Epithelial cell of prostate (primary cell): Measurements from ENCODE around the gene DLX3.
"Not testable (repeated sequence)": the region's sequence is repeated elsewhere in the genome, so short reads cannot be mapped to it uniquely, and the experiment has no call there.

ENCODE experiments used
- DNase-seq: peaks from one replicate; pipeline ENCODE4 v3.0.0-alpha.2; 2011; ENCODE audit warnings: low read depth, low spot score
- H3K27ac ChIP-seq: fragments of 450-650 bp; 2 replicates; pipeline ENCODE4 v1.5.1; 2017; ENCODE audit warnings: mild to moderate bottlenecking

DLX3 gene

DNA sequence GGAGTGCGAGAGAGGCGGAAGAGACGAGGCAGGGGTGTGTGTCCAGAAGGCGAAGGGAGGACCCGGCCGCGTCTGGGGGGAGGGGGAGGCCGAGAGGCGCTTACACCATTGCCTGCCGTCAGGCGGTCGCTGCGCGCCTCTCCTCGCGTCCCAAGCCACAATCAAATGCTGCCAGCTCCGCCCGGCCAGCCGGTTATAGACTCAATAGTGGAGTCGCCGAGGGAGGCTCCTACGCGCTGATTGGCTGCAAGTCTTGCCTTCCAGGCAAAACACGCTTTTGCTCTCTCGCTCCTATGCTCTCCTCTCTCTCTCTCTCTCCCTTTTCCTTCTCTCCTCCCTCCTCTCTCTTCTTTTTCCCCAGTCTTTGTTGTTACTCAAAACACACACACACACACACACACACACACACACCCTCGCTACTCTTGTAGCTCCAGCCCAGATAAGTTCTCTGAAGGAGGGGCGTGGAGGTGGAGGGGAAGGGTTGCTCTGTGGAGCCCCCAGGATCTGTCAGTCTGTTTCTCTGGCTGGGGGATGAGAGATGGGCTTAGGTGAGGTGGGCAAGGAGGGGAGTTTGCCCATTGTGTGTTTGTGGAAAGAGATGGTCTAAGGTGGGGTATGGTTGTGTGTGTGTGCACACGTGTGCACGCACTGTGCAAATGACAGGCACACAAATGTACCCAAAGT is at the start of gene DLX3:
Gene DLX3 (minus strand): TSS at position 170 of the 684 bp plus-strand sequence. CDS start 226 bp downstream, outside the sequence.
- no peak within 1 kb of the TSS for H3K27ac ChIP-seq
- peak; percentile 43 for DNase-seq

DNA sequence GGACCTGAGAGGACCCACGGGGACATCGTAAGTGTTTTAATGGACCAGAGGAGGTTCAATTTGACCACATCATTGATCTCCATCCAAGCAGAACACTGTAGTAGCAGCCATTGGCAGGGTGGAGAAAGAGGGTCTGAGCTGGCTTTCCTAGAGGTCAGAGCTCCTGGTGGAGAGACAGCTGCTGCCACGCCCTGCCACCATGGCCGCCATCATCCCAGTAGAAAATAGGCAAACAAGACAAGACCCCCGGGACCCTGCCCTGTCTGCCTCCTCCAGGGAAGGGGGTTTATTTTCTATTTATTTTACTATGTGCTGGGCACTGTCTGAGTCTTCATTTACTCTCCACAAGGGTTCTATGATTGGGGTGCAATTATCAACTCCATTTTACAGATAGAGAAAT is 49.5 kb upstream of the DLX3 start:
- no peak overlapping the region for H3K27ac ChIP-seq
- no peak for DNase-seq

DNA sequence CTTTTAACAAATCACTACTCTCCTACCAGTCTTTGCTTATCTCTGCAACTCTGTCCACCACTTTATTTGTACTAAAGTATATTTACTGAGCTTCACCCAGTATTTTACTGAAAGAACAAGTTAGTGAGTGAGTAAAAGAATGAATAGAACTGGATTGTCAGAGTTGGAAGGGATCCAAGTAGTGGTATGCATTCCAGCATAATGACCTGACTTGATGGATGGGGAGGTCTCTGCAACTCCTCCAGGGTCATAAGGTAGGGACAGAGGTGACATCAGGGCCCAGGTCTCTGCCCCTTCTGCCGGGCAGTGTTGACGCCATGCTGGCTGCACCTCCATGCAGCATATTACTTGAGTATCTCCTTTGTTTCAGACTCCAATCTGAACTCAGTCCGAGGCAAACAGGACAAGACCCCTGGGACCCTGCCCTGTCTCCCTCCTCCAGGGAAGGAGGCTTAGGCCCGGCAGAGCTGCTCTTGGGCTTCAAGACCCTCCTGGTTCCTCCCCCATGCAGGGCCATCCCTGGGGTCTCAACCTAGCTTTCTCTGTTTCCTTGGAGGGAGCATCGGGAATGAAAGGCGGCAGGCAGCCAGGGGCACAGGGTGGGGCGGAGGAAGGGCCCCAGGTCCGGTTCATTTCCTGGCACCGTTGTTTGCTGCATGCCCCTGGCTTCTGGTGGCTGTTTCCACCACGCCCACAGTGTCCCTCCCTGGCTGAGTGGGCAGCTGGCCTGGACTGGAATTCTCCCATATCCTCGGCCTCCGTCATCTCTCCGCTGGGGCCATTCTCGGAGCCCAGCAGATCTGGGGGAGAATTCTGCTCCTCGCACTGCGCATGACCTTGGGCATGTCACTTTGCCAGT is 48.5 kb upstream of the DLX3 start:
- H3K27ac ChIP-seq, result no peak overlapping the region
- DNase-seq, result no peak

DNA sequence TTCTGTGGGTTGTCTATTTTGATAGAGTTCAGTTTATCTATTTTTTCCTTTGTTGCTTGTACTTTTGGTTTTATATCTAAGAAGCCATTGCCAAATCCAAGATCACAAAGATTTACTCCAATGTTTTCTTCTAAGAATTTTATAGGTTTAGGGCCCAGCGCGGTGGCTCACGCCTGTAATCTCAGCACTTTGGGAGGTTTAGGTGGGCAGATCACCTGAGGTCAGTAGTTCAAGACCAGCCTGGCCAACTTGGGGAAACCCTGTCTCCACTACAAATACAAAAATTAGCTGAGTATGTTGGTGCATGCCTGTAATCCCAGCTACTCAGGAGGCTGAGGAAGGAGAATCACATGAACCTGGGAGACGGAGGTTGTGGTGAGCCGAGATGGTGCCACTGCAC is 47.2 kb upstream of the DLX3 start:
- no peak for DNase-seq

DNA sequence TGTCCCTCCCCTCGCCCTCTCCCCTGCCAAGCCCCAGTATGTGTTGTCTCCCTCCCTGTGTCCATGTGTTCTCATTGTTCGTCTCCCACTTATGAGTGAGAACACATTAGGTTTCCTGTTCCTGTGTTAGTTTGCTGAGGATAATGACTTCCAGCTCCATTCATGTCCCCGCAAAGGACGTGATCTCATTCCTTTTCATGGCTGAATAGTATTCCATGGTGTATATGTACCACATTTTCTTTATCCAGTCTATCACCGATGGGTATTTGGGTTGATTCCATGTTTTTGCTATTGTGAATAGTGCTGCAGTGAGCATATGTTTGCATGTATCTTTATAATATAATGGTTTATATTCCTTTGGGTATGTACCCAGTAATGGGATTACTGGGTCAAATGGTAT is 45.5 kb upstream of the DLX3 start:
- not testable (repeated sequence) for DNase-seq, H3K27ac ChIP-seq

More for the DNA sequence above, 47.2 kb upstream of the DLX3 start:
- no peak overlapping the region for H3K27ac ChIP-seq

DNA sequence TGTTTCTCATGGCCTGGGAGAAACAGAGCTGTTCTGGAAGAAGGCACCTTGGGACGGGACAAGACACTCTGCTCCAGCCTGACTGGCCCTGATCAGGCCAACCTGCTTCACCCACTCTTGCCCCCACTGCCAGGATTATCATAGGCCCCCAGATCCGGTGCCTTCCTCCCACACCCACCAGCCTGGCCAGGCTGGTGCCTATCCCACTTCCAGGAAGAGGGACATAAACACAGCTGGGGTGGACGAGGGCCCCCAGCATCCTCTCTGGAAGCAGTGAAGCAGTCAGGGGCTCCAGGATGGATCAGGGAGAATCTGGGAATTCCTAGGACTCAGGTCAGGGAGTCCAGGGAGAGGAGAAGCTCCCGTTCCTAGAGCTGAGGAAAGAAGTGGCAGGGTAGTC is 44.0 kb upstream of the DLX3 start:
- no peak overlapping the region for H3K27ac ChIP-seq
- no peak for DNase-seq

DNA sequence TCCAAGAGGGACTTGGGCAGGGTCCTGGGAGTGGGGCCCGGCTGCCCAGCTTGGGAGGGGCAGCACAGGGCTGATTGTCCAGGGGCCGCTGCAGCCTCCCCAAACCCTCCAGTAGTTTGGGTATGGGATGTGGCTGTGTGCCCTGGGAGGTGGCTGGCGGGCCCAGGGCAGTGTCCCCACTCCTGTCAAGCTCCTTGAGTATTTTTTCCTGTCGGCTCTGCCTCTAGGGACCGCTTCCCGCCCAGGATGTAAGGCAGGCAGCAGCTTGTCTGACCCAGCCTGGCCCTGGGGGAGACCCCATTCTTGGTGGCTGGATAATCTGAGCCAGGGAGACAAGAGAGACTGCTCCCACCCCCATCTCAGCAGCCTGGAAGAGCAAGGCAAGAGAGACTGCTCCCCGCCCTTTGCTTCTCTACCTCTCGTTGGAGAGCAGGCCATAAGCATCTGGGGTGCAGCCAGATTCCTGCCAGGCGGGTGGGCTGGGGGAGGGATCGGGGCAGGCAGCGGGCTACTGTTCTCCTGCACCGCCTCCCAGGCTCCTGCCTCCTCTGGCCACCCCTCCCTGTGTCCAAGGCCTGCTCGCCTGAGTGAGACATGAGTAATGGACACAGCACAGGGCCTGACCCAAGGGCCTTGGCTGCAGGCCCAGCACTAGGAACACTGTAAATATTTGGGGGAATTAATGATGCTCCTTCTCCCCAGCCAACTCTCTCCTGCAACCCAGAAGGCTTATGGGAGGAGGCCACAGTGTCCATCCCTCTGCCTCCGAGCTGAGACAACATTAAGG is 42.5 kb upstream of the DLX3 start:
- peak overlapping the region; percentile 63 for H3K27ac ChIP-seq
- DNase-seq, result no peak

DNA sequence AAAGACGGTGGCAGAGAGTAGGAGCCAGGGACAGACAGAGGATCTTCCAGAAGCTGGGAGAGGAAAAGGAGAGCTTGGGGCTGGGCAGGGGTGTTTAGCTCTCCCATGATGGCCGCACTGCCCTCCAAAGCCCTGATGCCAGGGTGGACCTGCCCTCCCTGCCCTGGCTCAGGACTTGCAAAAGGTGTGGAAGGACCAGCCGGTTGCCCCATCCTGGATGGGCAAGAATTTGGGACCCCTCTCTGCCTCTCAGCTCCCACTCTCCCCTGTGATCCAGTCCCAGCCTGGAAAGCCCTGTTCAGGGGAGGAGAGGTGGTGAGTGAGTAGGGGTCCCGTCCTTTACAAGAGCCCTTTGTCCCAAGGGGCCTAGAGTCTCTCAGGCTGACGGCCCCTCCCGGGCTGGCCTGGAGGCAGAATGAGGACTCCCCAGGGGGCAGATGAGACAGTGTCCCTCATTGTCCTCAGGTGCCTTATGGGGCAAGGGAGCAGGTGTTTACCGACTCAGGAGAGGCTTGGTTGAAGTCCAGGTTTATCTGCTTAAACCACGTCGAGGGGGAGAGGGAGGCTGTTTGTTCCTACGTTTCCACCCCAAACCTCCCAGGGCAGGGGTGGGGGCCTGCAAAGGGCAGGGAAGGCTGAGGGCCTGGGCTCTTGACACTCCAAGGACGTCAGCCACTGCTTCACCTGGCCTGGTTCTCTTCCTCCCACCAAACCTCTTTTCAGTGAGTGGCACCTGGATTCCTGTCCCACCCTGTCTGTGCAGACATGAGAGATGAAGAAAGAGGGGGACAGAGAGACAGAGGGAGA is 41.6 kb upstream of the DLX3 start:
- H3K27ac ChIP-seq, result peak overlapping the region; percentile 63
- no peak for DNase-seq

DNA sequence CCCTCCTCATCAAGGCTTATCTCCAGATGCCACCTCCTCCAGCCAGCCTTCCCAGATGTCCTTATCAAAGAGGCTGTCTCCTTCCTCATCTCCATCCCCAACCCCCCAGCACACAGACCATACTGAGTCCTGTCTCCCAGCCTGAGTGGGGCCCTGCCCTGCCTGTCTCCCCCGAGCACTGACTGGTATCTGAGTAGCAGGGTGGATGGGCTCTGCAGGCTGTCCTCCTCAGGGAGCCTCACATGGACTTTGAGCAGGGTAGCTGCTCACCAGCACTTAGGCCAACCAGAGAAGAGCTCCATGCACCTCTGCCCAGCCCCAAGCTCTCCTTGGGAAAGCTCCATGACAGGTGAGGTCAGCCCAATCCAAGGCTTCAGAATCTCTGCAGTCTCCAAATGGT is 40.9 kb upstream of the DLX3 start:
- H3K27ac ChIP-seq, result no peak overlapping the region
- DNase-seq, result no peak

DNA sequence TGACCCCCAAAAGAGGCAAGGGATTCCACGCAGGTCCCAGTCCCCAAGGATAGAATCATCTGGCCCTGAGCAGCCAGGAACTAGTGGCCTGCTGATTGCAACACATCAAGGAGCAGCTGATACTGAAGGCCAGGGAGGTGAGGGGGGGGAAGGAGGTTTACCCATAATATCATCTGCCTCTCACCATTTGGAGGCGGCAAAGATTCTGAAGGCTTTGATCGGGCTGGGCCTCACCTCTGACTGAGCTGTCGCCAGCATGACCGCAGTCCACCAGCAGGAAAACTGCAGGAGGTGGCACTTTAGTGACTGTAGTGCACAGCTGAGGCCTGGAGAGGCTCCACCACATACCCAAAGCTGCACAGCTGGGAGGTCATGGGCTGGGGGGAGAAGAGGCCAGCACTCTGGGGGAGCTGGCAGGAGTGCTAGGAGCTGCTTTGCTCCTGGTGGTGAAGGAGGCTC is 40.4 kb upstream of the DLX3 start:
- no peak for DNase-seq
- no peak overlapping the region for H3K27ac ChIP-seq

DNA sequence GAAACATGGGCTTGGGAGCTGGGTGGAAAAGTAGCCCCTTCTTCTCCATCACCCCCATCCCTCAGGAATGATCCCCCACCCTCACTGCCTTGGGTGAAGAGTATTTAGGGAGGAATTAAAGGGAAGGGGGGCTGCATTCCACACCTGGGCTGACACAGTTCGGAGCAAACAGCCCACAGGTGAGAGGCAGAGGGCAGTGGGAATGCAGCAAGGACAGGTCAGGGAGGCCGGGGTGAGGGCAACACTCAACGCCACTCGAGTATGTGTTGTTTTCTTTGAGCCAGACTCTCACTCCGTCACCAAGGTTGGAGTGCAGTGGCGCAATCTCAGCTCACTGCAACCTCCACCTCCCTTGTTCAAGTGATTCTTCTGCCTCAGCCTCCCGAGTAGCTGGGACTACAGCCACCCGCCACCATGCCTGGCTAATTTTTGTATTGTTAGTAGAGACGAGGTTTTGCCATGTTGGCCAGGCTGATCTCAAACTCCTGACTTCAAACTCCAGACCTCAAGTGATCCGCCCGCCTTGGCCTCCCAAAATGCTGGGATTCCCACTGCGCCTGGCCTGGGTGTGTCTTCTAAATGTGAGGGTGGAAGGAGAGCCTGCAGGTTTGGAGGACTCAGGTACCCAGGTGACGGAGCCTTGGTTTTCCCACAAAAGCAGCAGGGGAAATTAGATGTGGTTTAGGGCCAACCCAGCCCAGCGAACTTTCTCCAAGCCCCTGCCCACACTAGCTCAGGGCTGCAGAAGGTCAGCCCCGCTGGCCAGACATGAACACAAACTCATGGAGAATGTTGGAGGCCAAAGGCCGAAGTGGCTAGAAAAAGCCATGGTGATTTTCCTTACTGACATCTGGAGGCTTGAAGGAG is 39.7 kb upstream of the DLX3 start:
- no peak for DNase-seq
- peak overlapping the region; percentile 9 for H3K27ac ChIP-seq

DNA sequence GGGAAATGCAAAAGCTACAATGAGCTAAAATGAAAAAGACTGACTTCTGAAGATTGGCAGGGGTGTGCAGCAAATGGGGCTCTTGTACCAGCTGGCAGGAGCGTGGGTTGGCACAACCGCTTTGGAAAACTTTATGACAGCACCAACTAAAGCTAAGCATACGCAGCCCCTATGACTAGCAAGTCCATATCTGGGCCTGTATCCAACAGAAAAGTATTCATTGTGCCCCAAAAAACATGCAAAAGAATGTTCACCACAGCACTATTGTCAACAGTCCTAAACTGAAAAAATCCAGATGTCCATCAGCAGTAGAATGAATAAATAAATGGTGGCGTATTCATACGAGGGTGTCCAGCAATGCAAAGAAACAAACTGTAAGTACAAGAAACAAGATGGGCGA is 38.3 kb upstream of the DLX3 start:
- peak overlapping the region; percentile 9 for H3K27ac ChIP-seq
- no peak for DNase-seq

DNA sequence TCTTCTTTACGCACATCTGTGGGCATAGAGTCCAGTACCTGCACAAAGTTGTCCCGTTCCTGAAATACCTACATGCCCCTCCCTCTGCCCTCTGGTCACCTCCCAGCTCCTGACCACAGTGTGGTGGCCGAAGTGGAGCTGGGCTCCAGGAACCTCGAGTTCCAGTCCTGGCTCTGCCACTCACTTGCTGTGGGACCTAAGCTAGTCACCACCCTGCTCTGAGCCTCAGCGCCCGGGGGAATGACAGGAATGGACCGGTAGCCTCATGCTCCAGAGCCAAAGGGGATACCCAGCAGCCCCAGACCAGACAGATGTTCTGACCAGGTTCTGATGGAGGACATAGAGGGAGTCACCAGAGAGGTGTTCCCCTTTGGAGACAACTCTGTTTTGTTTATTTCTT is 34.2 kb upstream of the DLX3 start:
- H3K27ac ChIP-seq, result peak overlapping the region; percentile 100

DNA sequence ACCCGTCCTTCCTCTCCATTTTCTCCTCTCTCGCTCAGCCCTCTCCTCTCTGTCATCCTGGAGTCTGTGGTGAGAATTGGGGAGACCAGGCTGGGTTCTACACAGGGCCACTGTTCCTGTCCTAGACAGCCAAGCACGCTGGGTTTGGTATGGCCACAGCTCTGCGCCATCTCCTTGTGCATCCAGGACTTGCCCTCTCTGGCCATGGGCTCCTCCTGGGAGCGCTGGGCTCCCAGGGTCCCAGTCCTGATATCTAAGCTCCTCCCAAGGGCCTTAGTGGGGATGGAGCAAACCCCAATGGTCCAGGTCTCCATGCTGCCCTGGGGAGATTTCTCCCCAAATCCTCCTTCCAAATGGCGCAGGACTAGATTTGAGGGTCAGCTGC is 33.7 kb upstream of the DLX3 start:
- H3K27ac ChIP-seq, result peak overlapping the region; percentile 100

More for the DNA sequence above, 34.2 kb upstream of the DLX3 start:
- DNase-seq, result no peak

DNA sequence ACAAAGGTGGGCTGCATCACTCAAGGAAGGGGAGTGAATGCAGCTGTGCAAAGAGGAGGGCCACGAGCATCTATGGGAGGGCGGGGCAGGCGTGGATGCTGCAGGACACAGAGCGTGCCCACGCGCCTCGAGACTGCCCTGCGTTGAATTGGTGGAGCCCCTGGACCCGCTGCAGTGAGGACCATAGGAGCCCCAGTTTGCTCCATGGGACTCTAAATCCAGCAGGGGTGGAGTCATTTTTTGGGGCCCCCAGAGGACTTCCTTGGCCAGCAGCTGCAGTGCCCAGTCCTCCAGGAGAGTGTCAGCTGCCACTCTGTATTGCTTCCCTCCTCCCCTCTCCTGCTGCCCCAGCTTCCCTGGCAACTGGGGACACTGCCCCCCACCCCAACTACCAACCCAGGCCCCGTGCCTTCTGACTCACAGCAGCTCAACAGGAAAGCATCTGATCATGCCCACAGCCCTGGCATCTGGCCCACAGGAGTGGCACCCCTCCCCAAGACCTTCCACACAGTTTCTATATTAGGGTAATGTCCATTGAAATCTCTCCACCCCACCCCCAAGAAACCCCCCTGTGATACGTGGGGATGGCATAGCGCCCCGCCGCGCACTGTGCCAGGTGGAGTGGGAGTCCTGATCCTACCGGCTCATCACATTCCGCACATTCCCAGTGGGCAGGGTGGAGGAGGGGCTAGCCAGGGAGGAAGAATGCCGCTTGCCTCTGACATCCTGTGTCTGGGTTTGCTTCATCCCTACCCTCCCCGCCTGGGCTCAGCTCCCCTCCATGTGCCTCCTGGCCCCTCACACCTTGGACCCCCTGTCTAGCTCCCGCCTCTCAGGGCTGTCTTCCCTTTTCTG is 33.1 kb upstream of the DLX3 start:
- DNase-seq, result peak; percentile 95
- H3K27ac ChIP-seq, result peak overlapping the region; percentile 100

More for the DNA sequence above, 33.7 kb upstream of the DLX3 start:
- no peak for DNase-seq

DNA sequence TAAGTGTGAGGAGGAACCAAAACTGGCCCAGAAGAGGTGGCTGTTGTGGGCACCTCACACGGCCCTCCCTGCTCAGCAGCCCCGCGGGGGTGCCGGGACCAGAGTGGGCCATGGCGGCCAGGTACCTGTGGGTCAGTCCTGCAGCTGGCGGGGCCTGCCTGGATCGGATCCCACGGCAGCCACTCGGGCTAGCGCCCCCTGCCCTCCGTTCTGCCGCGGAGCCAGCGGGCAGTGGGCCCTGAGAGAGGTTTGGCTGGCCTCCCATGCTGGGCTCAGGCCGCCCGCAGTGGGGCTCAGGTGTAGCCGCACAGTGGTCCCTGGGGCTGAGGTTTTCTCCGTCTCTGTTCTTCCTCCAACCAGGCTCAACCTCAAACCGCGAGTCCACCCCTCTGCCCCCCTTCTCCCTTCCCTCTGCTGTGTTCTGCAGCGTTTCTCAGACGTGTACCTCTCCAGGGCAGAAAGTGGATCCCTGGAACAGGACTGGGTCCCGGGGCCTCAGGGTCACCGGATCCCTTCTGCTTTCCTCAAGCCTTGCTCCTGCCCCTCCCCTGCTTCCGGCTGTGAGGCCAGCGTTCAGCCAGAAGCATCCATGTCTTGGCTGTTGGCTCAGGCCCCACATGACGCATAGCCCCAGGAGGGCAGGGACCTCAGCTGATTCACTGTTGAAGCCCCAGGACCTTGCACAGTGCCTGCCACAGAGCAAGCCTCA is 32.3 kb upstream of the DLX3 start:
- H3K27ac ChIP-seq, result peak overlapping the region; percentile 100
- DNase-seq, result peak; percentile 99

DNA sequence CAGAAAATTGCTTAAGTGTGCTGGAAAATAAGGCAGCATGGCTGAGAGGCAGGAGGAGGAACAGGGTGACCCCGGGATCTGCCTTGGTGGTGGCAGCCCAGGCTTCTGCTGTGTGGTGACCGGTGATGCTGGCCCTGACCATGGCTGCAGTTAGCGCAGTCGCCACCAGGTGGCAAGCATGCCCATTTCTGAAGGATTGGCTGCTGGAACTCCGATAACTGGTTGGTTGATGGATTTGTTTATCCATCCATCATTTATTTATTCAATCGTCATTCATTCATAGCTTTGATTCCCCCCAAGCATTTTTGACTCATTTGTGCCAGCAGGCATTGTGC is 31.8 kb upstream of the DLX3 start:
- H3K27ac ChIP-seq, result peak overlapping the region; percentile 100
- peak; percentile 78 for DNase-seq
